Central memory CD4-positive, alpha-beta T cell (primary cell): ENCODE data around the gene CACNG4.
"Not testable (repeated sequence)": the region's sequence is repeated elsewhere in the genome, so short reads cannot be mapped to it uniquely, and the experiment has no call there.

Source experiments
- DNase-seq: peaks from one replicate; pipeline ENCODE4 v3.0.0; 2022

Gene CACNG4

GRCh38 chr17:66964930-66965800 is 658 bp downstream of the CACNG4 start:
- no peak for DNase-seq

- DNase-seq: no peak
These were observed 1.3 kb downstream of the CACNG4 start for GRCh38 chr17:66965801-66966262.

- DNase-seq: no peak
These were observed 1.8 kb downstream of the CACNG4 start for GRCh38 chr17:66966298-66966697.

GRCh38 chr17:66966704-66967418 is 2.4 kb downstream of the CACNG4 start:
- no peak for DNase-seq

GRCh38 chr17:66967837-66968543 is 3.5 kb downstream of the CACNG4 start:
- no peak for DNase-seq

GRCh38 chr17:66968916-66969315 is 4.4 kb downstream of the CACNG4 start:
- no peak for DNase-seq

GRCh38 chr17:66970140-66970539 is 5.6 kb downstream of the CACNG4 start:
- no peak for DNase-seq

- no peak for DNase-seq
These were observed 6.3 kb downstream of the CACNG4 start for GRCh38 chr17:66970797-66971196.

GRCh38 chr17:66971264-66971663 is 6.8 kb downstream of the CACNG4 start:
- no peak for DNase-seq

- no peak for DNase-seq
These were observed 7.4 kb downstream of the CACNG4 start for GRCh38 chr17:66971730-66972441.

GRCh38 chr17:66972442-66972830 is 7.9 kb downstream of the CACNG4 start:
- DNase-seq: not testable (repeated sequence)

GRCh38 chr17:66975188-66975587 is 10.7 kb downstream of the CACNG4 start:
- no peak for DNase-seq

GRCh38 chr17:66975614-66976378 is 11.3 kb downstream of the CACNG4 start:
- no peak for DNase-seq

- DNase-seq: no peak
These were observed 11.8 kb downstream of the CACNG4 start for GRCh38 chr17:66976379-66976663.

- no peak for DNase-seq
These were observed 12.3 kb downstream of the CACNG4 start for GRCh38 chr17:66976781-66977201.

- DNase-seq: no peak
These were observed 14.1 kb downstream of the CACNG4 start for GRCh38 chr17:66978514-66979061.

- DNase-seq: no peak
These were observed 16.4 kb downstream of the CACNG4 start for GRCh38 chr17:66980896-66981295.

- DNase-seq: no peak
These were observed 17.5 kb downstream of the CACNG4 start for GRCh38 chr17:66981983-66982508.

- DNase-seq: no peak
These were observed 19.0 kb downstream of the CACNG4 start for GRCh38 chr17:66983414-66984021.

GRCh38 chr17:66984730-66985129 is 20.2 kb downstream of the CACNG4 start:
- DNase-seq: no peak
